NCI-H146 treated with DMSO at 0.1 percent for 48 hours (cell line): ENCODE data around the gene BAG1.

ENCODE experiments used
- DNase-seq: peaks from one replicate; lab custom pipeline; 2025; ENCODE audit not compliant: unreplicated experiment; lab: John Stamatoyannopoulos, UW

BAG1 gene

DNA sequence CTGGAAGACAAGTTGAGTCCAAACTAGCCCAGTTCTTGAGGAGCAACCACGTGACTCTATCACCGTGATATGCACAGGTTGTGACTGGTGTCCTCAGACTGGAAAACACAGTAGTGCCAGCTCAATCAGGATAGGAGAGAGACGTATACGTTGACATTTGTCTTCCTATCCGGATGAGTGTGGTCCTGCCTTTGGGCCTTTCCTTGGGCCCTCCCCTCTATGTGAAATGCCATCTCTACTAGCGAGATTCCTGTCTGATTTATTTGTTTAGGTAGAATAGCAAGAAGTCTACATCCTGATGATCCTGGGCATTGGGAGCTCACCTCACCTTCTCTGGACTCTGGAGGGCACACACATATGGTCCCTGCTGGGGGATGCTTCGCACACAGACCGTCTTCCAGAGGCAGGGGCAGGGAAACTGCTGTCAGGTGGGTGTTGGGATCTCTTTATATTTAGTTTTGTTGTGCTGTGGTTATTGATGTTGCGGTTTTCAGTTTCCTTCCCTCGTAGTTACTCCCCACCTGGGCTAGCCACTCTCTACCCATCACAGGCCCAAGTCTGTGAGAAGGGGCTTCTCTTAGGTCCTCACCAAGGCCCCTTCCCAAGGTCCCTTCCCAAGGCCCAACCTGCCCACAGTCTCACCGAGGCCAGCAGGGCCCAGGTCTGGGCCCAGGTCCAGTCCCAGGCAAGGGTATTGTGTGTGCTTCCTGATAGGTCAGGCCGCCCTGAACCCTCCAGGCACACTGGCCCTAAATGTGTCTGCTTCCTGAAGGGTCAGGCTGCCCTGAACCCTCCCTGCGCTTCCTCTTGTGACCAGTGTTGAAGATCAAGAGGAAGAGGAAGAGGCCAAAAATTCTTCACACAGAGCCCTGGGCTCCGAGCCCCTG lies 43.6 kb downstream of the BAG1 start:
- no peak for DNase-seq

DNA sequence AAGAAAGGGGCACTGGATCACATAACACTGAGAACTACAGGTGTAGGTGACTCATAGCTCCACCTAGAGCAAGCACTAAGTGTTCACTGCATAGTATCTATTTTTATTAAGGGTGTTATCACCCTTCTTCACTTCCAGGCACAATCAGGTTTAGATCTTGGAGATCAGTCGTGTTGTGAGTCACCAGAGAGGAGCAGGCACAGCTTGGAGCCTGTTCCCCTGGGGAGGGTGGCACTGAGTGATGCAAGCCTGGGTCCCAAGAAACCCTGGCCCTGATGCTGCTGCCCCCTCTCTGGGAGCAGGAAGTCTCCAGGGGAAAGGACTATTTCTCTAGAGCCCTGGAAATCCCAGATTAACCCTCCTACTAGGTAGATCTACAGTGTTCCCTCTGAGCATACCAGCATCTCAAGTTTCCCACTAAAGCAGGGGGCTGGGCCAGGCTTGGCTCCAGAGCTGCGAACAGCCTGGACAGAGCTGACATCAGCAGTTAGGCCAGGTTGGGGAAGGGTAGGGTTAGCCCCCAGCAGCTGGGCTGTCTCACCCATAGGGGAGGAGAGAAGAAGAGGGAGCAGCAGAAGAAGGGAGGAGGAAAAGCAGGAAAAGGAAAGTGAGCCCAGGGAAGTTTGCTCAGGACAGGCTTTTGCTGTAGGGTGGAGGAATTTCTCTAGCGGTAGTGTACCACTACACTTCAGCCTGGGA lies 52.7 kb downstream of the BAG1 start:
- DNase-seq: no peak

- DNase-seq: no peak
Observed at GRCh38 chr9:33210006-33210715, 54.3 kb downstream of the BAG1 start.

DNA sequence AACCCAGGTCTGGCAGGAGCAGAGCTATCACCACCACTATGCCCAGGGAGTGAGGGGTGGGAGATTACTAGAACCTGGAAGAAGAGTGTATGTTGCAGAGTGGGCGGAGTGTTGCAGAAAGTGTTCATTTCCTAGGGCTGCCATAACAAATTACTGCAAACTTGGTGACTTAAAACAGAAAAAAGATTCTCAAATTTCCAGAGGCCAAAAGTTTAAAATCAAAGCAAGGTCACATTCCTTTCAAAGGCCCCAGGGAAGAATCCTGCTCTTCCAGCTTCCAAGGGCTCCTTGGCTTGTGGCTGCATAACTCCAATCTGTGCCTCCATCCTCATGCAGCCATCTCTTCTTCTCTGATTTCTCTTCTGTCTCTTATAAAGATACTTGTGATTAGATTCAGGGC lies 55.1 kb downstream of the BAG1 start:
- DNase-seq: no peak

DNA sequence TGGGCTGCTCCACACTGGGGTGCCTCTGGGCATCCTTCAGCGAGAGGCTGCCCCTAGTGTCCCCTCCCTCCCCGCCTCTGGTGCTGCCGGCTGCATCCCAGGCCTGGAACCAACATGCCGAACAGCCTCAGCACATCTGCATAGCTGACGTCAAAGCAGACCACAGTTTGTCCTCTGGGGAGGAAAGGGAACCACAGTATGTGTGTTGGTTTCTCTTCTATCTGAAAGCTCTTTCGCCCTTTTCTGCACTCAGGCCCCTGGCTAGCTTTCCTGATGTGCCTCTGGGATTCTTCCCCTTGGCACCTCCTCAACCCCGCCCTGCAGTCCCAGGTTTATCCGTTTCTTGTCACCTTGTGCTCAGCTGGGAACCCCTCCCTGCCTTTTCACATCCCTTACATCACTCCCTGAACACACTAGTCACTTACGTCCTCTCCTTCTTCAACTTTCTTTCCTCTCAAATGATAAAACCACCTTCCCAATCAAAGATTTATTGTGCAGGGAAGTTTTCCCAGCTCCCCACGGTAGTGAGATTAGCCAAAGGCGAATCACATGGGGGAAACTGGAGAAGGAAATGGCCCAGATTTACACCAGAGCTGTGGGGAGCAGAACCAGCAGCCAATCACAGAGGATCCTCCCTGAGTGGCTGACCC lies 61.8 kb downstream of the BAG1 start:
- no peak for DNase-seq
